ENCODE results near the gene GDF11. TPM values are rescaled to one million over a fixed set of nuclear protein-coding genes. Genes with fewer than 3 reads are reported as not detected.

Gene GDF11
- total RNA-seq, 1 donor from 2014 or later, result 6.1 TPM

DNA sequence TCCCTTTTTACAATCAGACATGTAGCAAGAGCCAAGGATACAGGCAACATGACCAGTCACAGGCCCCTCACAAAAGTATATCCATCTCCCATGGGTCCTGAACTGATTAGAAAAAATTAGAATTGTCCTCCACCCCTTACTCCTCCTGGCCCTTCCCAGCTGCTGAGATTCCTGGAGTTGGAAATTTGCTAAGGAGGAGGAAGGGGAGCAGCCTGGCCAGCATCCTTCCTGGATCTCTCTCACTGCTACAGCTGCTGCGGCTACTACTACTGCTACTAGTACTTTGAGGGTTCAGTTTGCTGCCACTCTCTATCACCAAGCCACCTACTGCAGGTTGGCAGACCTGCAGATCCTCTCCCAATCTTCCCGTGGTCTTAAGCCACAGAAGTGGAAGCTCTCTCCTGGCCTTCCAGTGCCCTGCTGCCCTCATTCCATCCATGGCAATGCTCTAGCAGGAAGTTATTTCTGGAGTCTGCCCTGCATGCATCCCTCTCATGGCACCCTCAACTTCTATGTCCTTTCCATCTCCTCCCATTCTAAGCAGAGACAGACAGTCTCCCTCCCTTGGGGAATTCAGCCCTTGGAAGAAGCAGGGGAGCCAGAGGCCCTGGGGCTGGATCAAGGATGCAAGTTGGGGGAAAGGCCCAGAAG, 36.2 kb upstream of the GDF11 start:
- DNase-seq (ENCODE audit: low spot score in 2 of 2), result no peak
- FAIRE-seq, result no peak

DNA sequence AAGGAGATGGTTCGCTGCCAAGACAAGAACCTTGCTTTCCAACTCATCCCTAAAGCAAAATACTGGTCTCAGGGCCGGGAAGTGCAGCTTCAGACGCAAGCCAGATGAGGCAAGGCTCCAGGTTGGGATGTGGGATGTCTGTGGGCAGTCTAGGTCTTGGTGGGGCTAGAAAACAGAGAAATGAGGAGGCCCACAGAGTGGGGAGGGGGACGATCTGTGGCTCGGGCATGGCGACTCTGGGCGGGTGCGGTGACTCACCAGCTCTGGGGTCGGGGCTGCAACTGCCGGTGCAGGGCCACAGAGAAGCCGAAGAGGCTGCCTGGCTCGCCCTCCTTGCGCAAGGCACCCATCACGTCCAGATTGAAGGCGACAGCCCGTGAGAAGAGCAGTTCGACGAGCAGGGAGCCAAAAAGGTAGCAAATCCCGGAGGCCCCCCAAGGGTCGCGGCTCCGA, 35.7 kb upstream of the GDF11 start:
- FAIRE-seq (no peak), DNase-seq (ENCODE audit: low spot score in 2 of 2) (no peak)

DNA sequence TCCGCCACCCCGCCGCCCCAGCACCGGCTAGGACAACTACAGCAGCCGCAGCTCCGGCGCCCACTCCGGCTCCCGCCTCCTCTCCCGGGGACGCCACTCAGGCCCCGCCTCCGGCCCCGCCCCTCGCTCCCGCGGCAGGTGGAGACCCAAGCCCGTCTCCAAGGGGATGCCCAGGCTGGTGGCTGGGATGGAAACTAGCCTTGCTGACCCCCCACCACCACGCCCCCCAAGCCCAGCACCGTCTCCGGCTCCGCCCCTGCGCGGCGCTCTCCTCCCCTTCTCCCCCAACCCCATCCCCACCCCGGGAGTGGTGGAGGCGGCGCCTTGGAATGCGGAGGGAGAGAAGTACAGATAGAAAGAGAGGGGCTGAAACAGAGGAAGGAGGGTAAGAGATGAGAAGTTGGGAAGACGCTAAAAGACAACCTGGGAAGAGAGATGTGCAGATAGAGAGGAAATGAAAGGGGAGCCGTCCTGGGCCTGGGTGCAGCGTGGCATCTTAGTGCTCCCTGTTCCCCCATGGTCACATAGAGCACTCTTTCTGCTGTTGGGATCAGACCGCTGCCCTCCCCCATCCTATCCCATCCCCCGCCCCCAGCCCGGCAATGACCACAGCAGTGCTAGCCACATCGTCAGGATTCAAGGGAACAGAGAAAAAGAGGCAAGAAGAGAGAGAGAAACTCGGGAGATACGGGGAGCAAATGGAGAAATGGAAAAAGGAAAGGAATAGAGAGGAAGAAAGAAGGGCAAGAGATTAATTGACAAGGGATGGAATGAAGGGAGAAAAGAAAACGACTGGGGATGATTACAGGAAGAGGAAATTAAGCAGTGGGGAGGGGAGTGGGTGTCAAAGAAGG, 34.9 kb upstream of the GDF11 start, which contains the start of gene ITGA7:
TSS of gene ITGA7 (minus strand) at position 64 of the 854 bp plus-strand sequence. CDS start 222 bp downstream, outside the sequence.
- DNase-seq (ENCODE audit: low spot score in 2 of 2), result peak; percentile 76 to 86
- no peak for FAIRE-seq

DNA sequence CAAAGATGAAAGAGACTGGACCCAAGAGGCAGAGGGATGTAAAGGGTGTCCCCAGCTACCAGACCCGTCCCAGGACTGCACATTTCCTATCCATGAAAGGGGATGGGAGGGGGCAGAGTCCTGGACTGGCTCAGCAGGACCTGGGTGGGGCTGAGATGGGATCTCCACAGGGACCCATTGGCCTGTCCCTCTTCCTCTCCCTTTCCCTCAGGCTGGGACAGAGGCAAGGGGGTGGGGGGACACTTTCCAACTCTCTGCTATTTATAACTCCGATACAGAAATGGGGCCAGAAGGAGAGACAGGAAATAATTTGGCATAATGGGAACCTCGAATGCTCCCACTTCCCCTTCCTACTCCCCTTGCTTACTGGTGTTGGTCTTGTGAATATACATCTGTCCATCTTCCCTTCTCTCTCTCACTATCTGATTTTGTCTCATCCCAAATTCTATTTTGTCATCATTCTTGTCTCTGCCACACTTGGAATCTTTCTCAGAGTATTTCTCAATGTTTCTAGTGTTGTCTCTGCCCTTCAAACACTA, 34.2 kb upstream of the GDF11 start:
- FAIRE-seq, result no peak
- no peak for DNase-seq (ENCODE audit: low spot score in 2 of 2)

DNA sequence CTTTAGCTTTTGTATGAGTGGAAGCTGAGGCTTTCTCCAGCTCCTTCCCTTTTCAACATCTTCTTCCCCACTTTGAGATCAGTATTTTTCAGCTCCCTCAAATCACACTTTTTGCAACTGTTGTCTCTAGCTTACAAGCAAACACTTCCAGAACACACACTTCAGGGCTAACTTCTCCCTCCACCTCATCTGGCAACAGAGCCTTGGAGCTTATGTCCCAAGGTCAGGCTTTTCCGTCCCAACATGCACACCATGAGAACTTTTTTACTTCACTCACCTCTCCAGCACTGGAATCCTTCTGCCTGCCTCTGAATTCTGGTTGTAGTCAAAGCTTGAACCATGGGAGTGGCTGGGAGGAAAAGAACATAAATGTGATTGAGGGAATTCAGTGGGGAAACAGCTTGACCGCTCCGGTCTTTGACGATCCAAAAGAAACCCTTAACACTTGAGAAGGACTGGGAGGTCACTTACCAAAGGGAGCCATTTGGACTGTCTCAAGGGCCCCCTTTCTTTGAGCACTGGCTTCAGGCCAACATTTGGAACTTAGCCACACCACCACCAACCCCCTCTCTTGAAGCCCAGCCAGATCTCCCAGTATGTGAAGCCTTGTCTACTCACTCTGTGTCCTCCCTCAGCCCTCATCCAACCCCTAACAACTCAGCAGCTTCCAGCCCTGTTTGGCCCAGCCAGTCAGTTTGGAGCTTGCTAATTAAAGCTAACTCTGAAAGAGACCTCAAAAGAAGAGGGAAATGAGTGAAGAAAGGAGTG, 31.0 kb upstream of the GDF11 start:
- DNase-seq (ENCODE audit: low spot score in 2 of 2), result no peak
- no peak for FAIRE-seq

DNA sequence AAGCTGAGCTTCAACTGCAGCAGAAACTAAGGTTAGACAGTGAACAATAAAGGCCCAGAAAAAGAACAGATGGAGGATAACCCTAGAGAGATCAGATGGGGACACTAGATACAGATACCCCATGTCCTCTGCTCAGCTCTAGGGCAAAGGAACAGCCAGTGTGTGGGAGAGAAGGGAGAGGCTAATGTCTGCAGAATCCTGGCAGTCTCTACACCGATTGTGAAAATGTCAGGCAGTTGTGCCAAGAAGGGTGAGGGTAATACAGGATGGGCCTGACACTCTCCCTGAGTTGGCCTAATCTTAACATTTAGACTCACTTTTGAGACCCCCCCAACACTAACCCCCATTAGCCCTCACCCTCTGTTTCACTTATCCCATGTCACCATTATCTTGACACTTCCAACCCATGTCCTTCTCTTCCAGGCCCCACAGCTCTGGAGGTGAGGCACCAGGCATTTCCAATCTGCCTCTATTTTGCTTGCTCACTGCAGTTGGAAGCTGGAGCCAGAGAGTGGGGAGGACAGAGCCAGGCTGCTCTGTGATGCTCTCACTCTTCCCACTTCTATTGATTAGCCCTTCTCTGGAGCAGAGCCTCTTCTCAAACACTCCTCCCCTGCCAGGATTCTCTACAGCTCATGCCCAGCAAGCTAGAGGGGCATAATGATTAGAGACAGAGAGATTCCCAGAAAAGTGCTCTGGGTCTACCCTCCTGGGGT, 30.1 kb upstream of the GDF11 start:
- FAIRE-seq (no peak), DNase-seq (ENCODE audit: low spot score in 2 of 2) (no peak)

DNA sequence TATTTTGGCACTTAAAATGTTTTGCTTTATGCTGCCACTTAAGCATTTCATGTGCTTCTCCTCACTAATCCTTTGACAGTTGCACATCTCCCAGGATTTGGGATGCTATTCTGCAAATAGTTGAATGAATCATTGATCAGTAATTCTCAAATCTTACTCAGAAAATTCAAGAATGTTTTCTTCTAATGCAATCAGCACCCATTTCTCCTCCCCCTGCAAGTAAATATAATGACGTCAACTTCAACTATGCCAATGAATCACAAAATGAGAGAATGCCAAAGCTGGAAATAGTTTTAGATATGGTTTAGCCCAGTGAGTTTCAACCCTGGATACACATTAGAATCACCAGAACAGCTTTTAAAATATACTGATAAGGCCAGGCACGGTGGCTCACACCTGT, 29.2 kb upstream of the GDF11 start:
- FAIRE-seq (no peak), DNase-seq (ENCODE audit: low spot score in 2 of 2) (no peak)

DNA sequence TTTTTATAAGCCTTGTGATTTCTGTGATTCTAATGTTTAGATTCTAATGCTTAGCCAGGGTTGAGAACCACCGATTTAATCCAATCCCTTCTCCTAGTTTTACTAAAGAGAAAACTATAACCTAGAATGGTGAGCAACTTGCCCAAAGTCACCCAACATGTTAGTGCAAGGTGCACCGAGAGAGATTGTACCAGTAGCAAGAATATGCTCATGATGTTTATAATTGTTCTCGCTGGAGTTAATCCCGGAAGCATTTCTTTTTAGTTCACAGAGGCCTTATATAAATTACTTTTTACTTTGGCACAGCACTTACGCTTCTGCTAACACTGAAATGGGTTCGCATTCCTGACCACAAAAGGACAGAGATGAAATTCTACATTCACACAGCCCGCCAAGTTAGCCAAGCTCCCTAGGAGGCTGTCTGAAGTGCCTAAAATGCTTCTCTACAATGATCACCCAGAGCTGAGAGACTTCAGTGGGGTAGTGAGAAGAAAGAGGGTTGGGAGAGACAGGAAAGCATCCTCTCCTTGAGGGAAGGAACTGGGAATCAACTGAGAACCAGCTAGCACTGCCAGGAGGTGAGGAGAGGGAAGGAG, 27.7 kb upstream of the GDF11 start:
- DNase-seq (ENCODE audit: low spot score in 2 of 2) (no peak), FAIRE-seq (no peak)

DNA sequence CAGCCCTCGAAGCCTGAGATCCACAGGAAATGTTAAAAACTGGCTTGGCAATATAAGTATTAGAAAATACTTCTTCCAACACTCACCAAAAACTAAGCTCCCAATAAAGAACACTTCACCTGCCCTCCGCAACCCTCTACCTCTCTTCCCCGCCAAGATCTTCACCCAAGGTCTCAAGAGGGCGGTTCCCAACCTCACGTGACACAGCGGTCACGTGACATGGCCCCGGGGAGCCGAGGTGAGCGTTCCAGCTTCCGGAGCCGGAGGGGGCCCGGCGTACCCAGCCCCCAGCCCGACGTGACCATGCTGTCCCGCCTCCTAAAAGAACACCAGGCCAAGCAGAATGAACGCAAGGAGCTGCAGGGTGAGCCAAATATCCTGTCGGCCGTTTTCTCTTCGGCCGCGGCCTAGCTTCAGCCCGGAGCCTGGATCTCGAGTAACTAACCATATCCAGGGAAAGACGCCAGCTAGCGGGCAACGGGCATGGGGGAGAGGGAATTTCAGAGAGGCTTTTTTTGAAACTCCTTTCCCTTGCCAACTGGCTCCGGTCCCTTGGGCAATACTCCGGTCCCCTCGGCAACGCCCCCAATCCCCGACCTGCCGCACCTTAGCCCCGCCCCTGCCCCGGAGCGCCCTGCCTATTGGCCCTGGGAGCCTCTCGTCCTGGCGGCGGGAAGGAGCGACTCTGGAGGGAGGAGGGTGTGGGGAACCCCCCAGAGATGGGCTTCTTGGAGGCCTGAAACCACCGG, 26.9 kb upstream of the GDF11 start, which contains the start of gene BLOC1S1:
TSS of gene BLOC1S1 (plus strand) at position 214 of the 749 bp plus-strand sequence. CDS start at position 220, 6 bp downstream.
- DNase-seq (ENCODE audit: low spot score in 2 of 2) (peak; percentile 81 to 84), FAIRE-seq (no peak)

DNA sequence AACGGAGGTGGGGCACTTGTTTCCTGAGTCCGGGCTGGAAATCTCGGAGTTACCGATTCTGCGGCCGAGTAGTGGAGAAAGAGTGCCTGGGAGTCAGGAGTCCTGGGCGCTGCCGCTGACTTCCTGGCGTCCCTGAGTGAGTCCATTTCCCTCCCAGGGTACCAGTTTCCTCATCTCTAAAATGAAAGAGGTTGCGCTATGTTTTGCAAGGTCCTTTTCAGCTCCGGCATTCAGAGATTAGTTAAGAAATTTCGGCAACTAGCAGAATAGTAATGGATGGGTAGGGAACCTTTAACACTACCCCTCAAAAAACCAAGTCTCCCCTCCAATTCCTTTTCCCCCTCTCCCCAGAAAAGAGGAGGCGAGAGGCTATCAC, 26.4 kb upstream of the GDF11 start:
- DNase-seq (ENCODE audit: low spot score in 2 of 2), result no peak
- FAIRE-seq, result no peak

DNA sequence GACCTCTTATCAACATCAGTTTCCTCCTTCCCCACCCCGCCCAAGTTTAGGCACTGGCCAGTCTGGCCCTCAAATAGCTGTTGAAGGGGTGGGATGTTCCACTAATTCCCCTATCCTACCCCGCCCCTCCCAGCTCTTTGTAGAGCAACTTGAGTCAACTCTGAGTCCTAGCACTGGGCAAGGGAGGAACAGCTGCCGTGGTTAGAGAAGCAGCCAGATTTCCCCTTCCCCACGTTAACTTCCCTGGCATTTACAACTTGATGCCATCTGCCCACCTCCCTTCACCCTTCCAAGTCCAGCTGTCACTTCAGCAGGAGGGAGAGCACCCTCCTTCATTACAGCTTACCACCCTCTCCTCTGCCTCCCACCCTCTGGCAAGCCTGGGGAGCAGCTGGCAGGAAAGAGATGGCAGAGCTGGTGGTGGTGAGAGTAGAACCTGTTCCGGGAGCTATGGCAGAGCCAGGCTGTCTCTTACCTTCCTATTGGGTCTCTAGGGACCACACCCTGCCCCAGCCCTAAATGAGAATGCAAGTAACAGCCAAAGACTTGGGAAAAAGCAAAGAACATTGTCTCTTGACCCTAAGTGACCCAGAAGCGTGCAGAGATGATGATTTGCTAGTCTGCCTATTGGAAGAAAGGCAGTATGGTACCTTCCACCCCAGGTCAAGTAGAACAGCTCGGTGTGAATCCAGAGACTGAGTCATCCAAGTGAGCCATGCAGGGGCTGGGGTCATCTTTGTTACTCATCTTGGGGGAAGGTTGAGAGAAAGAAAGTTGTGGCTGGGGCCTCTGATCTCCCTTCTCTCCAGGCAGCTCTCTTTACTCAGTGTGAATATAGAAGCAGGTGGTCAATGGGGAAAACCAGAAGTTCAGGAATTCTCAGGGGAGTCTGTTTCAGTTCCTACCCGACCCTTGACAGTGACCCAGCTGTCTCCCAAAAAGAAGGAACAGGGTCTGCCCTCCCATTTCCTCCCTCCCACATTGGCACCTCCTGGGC, 25.6 kb upstream of the GDF11 start:
- FAIRE-seq, result no peak
- no peak for DNase-seq (ENCODE audit: low spot score in 2 of 2)

DNA sequence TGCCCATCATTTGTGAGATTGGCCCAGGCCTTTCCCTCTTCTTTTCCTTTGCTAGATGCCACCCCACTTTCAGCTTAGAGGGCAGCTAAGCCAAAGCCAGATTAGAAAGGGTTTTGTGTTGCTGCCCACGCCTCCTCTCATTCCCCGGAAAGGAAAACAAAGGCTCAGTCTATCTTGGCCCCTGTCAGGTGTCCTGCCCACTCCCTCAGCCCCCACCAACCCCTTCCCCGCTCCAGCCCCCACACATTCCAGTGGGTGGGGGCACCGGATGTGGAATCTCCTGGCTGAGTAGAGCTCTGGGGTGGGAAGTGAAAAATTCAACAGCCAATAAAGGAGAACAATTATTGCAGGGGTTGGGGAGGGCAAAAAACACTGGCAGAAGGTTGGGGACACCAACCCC, 24.9 kb upstream of the GDF11 start:
- FAIRE-seq (no peak), DNase-seq (ENCODE audit: low spot score in 2 of 2) (no peak)

DNA sequence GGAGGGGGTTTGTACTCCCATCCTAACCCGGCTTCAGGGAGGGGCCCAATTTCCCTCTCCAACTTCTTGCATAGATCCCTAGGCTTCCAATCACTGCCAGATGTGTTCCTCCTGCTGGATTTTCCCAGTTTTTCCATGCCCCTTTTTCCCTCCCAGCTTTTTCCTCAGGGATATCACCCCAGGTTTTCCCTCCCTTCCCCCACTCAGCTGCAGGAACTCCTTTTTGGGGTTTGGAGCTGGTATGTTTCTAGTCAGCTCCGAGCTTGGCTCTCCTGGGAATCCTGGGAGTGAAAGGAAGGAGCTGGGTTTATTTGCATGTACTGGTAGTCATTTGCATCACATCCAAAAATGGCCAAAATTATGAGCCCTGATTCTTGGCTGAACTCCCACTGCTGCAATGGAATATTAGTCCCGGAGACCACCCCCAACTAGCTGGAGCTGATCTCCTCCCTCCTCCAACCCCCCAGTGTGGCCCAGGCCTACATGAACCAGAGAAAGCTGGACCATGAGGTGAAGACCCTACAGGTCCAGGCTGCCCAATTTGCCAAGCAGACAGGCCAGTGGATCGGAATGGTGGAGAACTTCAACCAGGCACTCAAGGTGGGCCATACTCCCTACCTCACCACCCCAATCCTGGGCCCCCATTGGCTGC, 24.2 kb upstream of the GDF11 start:
- no peak for FAIRE-seq
- DNase-seq (ENCODE audit: low spot score in 2 of 2), result no peak

DNA sequence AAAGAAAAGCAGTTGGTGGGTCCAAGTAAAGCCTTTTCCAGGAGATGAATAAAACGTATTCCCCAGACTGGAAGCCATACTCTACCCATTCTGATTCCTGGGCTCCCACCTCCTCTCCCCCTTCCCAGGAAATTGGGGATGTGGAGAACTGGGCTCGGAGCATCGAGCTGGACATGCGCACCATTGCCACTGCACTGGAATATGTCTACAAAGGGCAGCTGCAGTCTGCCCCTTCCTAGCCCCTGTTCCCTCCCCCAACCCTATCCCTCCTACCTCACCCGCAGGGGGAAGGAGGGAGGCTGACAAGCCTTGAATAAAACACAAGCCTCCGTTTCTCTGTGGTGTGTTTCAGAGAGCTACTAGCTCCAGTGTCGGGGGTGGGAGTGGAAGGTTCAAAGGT, 23.6 kb upstream of the GDF11 start:
- DNase-seq (ENCODE audit: low spot score in 2 of 2) (no peak), FAIRE-seq (no peak)

DNA sequence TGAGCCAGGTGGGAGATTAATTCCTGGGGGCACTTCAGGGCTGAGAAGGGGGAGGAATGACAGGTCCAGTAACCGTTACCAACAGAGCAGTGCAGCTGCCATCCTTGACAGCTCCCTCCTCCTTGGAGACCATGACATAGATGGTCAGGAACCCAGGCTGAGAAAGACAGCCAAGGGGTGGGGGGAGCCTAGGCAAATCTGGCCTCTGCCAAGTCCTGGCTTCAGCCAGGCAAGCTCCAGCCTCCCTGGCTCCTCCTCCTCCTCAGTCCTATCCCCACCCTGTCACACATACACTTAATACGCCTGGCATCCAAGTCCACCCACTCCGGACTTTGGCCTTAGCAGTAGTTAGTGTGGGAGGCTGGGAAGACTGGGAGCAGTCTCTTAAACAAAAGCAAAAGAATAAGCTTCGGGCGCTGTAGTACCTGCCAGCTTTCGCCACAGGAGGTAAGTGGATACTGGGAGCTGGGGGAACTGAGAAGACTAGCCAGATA, 22.8 kb upstream of the GDF11 start, which contains the start of gene RDH5:
TSS of gene RDH5 (plus strand) at position 323 of the 494 bp plus-strand sequence. CDS start 792 bp downstream, outside the sequence.
- DNase-seq (ENCODE audit: low spot score in 2 of 2) (no peak), FAIRE-seq (no peak)

DNA sequence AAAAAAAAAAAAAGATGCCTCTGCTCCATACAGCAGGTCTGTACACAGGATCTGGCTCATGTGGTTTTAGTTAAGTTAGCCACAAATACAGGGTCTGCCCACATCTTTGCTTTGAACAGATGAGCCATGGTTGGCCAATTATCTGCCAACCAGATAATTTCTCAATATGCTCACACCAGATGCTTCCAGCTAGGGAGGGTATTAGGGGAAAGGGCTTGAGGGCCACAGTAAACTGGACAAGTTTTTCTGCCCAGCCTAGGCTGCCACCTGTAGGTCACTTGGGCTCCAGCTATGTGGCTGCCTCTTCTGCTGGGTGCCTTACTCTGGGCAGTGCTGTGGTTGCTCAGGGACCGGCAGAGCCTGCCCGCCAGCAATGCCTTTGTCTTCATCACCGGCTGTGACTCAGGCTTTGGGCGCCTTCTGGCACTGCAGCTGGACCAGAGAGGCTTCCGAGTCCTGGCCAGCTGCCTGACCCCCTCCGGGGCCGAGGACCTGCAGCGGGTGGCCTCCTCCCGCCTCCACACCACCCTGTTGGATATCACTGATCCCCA, 22.0 kb upstream of the GDF11 start:
- DNase-seq (ENCODE audit: low spot score in 2 of 2) (no peak), FAIRE-seq (no peak)

Measured in frontal cortex (tissue), 4 donors.